Natural killer cell treated with Interleukin-12 subunit alpha and Interleukin-12 subunit beta and Interleukin-15 and Interleukin-18, amount 100 ng/mL, for 72 hours (primary cell): ENCODE results near the gene PRR14L. TPM values are rescaled to one million over a fixed set of nuclear protein-coding genes. Genes with fewer than 3 reads are reported as not detected.
"Not testable (repeated sequence)": the region's sequence is repeated elsewhere in the genome, so short reads cannot be mapped to it uniquely, and the experiment has no call there.

Experiments
- ATAC-seq, 2 donors: fragments of 150-1000 bp; cut with Tn5 transposase in 1 of 2; sonication (Bioruptor Pico), chemical (Tn5 transposase) in 1 of 2; 2 replicates each; pipeline ENCODE4 v1.10.0; 2021
- DNase-seq: peaks from one replicate; pipeline ENCODE4 v3.0.0; 2022; ENCODE audit warnings: low spot score
- H3K27ac Mint-ChIP-seq, 2 donors: 1 replicate in 1 of 2; 2 replicates in 1 of 2; pipeline ENCODE4 v1.8.0; 2022; ENCODE audit warnings: mixed read lengths in 2 of 2, mild to moderate bottlenecking in 1 of 2, moderate library complexity in 1 of 2
- H3K27me3 Mint-ChIP-seq, 2 donors: 1 replicate in 1 of 2; 2 replicates in 1 of 2; pipeline ENCODE4 v1.8.0; 2022; ENCODE audit warnings: mixed read lengths in 2 of 2
- H3K36me3 Mint-ChIP-seq: one replicate; pipeline ENCODE4 v1.8.0; 2022; ENCODE audit warnings: mixed read lengths
- H3K4me1 Mint-ChIP-seq, 2 donors: 1 replicate in 1 of 2; 2 replicates in 1 of 2; pipeline ENCODE4 v1.8.0; 2022; ENCODE audit warnings: low read depth in 2 of 2, mixed read lengths in 2 of 2, mild to moderate bottlenecking in 1 of 2
- H3K4me3 Mint-ChIP-seq: one replicate; pipeline ENCODE4 v1.8.0; 2022; ENCODE audit warnings: mixed read lengths
- H3K9me3 Mint-ChIP-seq: 2 replicates; pipeline ENCODE4 v1.8.0; 2022; ENCODE audit warnings: mixed read lengths
- total RNA-seq, 2 donors: library from RNA; stranded (reverse); gene quantifications; one replicate each; pipeline ENCODE4 v1.2.3, GENCODE V29; 2022

PRR14L gene
- total RNA-seq, 2 donors from 2014 or later, result 80.4 to 99.0 TPM

GRCh38 chr22:31752096-31752847, 2.3 kb upstream of the PRR14L start:
- DNase-seq (no peak), ATAC-seq (no peak)
- H3K27ac Mint-ChIP-seq, result peak overlapping the region; percentile 96
- peak overlapping the region; percentile 86 for H3K4me3 Mint-ChIP-seq
- no peaks in the 10 kb centered on the region for H3K9me3 Mint-ChIP-seq
- no peaks in the 10 kb centered on the region for H3K27me3 Mint-ChIP-seq
- peaks cover 47 to 53% of the 10 kb centered on the region in 2 donors for H3K4me1 Mint-ChIP-seq
- H3K36me3 Mint-ChIP-seq, result peaks cover 7% of the 10 kb centered on the region

- H3K9me3 Mint-ChIP-seq, result no peaks in the 10 kb centered on the region
- peak overlapping the region; percentile 81 to 93 for H3K27ac Mint-ChIP-seq
- peaks cover 7% of the 10 kb centered on the region for H3K36me3 Mint-ChIP-seq
- H3K4me1 Mint-ChIP-seq, result peaks cover 47 to 53% of the 10 kb centered on the region in 2 donors
- ATAC-seq (no peak), DNase-seq (no peak)
- H3K27me3 Mint-ChIP-seq, result no peaks in the 10 kb centered on the region
- peak overlapping the region; percentile 97 for H3K4me3 Mint-ChIP-seq
Measured at GRCh38 chr22:31750365-31751284, 693 bp upstream of the PRR14L start.

DNA sequence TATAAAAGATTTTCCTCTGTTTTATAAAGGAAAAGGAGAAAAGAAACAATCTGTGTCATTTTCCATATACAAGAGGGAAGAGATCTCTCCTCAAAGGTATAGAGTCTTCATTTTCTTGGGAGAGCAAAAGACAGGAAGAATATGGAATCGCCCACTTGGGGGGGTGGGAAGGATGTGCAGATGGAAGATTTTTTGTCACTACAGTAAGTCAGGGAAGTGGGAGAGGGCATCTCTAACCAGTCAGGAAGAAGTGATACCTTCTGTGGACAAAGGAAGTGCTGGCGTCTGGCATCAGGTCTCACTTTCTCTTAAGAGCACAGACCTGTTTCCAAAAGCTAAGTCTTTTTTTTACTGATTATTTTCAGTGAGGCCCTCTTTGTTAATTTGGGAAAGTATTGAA, 1.4 kb downstream of the PRR14L start:
- peak overlapping the region; percentile 81 to 93 for H3K27ac Mint-ChIP-seq
- no peak for ATAC-seq
- H3K9me3 Mint-ChIP-seq, result no peaks in the 10 kb centered on the region
- DNase-seq, result no peak
- H3K4me1 Mint-ChIP-seq, result peaks cover 37 to 40% of the 10 kb centered on the region in 2 donors
- H3K27me3 Mint-ChIP-seq, result no peaks in the 10 kb centered on the region
- peaks cover 7% of the 10 kb centered on the region for H3K36me3 Mint-ChIP-seq
- peak overlapping the region; percentile 97 for H3K4me3 Mint-ChIP-seq

DNA sequence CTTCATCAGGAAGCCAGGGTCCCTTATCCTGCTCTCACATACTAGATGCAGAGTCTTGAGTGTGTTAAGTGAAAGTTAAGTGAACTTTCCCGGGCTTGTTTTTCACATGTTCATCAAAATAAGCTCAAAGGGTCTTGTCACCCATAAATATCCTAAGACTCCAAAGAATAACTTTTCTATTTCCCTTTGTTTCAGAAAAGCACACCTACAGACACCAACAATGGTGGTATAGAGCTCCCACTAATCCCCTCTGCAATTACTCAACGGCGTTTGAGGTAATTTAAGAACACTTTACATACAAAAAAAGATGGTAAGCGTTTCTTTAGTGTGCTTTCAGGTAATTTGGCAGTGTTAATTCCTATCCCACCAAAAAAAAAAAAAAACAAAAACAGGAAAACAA, 2.5 kb downstream of the PRR14L start:
- H3K9me3 Mint-ChIP-seq, result no peaks in the 10 kb centered on the region
- H3K27ac Mint-ChIP-seq, result peak overlapping the region; percentile 81 to 93
- peaks cover 7% of the 10 kb centered on the region for H3K36me3 Mint-ChIP-seq
- H3K4me3 Mint-ChIP-seq, result peak overlapping the region; percentile 97
- ATAC-seq (no peak), DNase-seq (no peak)
- no peaks in the 10 kb centered on the region for H3K27me3 Mint-ChIP-seq
- H3K4me1 Mint-ChIP-seq, result peaks cover 32 to 38% of the 10 kb centered on the region in 2 donors

DNA sequence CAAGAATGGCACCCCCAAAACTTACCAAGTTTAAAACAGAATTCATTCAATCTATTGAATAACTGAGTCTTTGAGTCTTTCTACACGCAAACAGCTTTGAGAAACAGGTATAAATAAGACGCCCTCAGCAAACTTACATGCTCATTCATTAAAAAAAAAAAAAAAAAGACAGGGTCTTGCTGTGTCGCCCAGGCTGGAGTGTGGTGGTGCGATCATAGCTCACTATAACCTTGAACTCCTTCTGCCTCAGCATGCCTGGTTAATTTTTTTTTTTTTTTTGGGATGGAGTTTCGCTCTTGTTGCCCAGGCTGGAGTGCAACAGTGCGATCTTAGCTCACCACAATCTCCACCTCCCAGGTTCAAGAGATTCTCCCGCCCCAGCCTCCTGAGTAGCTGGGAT, 6.1 kb downstream of the PRR14L start:
- Mint-ChIP-seq H3K9me3 (no peaks in the 10 kb centered on the region), H3K4me1 (peaks cover 20 to 36% of the 10 kb centered on the region in 2 donors), H3K36me3 (peaks cover 2% of the 10 kb centered on the region), H3K27ac (no peak overlapping the region), H3K27me3 (no peaks in the 10 kb centered on the region), H3K4me3 (no peak overlapping the region)
- ATAC-seq (no peak), DNase-seq (no peak)

GRCh38 chr22:31742682-31743081, 7.2 kb downstream of the PRR14L start:
- DNase-seq (no peak), ATAC-seq (no peak)
- Mint-ChIP-seq H3K27ac (peak overlapping the region; percentile 18 to 19), H3K4me3 (no peak overlapping the region), H3K9me3 (no peaks in the 10 kb centered on the region), H3K36me3 (peaks cover 6% of the 10 kb centered on the region), H3K27me3 (no peaks in the 10 kb centered on the region), H3K4me1 (peaks cover 16 to 35% of the 10 kb centered on the region in 2 donors)

- H3K4me3 Mint-ChIP-seq, result no peak overlapping the region
- no peaks in the 10 kb centered on the region for H3K9me3 Mint-ChIP-seq
- ATAC-seq, result no peak
- H3K27ac Mint-ChIP-seq, result peak overlapping the region; percentile 18 to 19
- H3K36me3 Mint-ChIP-seq, result peaks cover 6% of the 10 kb centered on the region
- peaks cover 13 to 32% of the 10 kb centered on the region in 2 donors for H3K4me1 Mint-ChIP-seq
- no peak for DNase-seq
- no peaks in the 10 kb centered on the region for H3K27me3 Mint-ChIP-seq
Measured at GRCh38 chr22:31742115-31742514, 7.8 kb downstream of the PRR14L start.

DNA sequence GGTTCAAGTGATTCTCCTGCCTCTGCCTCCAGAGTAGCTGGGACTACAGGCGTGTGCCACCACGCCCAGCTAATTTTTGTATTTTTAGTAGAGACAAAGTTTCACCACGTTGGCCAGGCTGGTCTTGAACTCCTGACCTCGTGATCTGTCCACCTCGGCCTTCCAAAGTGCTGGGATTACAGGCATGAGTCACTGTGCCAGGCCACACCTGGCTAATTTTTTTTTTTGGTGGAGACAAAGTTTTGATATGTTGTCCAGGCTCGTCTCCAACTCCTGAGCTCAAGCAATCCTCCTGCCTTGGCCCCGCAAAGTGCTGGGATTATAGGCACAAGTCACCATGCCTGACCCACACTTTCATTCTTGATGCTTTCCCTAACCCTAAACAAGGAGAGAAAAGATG, 9.6 kb downstream of the PRR14L start:
- peaks cover 13 to 32% of the 10 kb centered on the region in 2 donors for H3K4me1 Mint-ChIP-seq
- not testable (repeated sequence) for H3K4me3 Mint-ChIP-seq, ATAC-seq, H3K27me3 Mint-ChIP-seq, H3K9me3 Mint-ChIP-seq, DNase-seq, H3K36me3 Mint-ChIP-seq
- H3K27ac Mint-ChIP-seq, result peak overlapping the region in 1 of 2 donors; percentile 51

DNA sequence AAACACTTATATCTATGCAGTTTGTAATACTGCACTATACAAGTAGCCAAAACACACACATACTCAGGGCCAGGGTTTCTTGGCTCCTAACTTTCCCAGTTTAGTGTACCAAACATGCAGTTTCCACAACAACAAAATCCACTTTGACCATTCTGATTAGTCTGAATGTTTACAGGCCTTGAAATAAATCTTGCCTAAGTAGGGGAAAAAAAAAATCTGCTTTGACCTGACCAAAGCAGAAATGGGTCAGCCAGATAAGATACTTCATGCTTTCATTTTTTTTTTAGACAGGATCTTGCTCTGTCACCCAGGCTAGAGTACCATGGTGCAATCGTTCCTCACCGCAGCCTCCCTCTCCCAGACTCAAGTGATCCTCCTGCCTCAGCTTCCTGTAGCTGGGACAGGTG, 10.1 kb downstream of the PRR14L start:
- peaks cover 6% of the 10 kb centered on the region for H3K36me3 Mint-ChIP-seq
- H3K27ac Mint-ChIP-seq, result peak overlapping the region; percentile 0 to 41
- no peak for ATAC-seq

DNA sequence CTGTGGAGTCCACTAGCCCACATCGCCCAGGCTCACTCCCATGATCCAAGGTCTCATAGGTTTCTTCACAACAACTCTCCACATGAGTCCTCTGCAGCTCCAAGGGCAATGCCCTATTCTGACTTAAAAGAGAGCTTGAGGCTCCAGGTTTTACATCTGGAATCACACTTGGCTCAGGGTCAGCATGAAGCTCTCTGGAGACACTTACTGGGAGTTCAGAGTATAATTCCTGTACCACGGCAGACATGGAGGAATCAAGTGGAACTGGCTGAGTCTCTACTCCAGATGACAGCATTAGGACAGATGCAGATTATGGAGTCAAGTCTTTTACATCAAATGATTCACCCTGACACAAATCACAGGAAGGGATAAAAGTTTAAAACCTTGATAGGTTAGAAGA, 11.4 kb downstream of the PRR14L start:
- peaks cover 12% of the 10 kb centered on the region for H3K36me3 Mint-ChIP-seq
- H3K27ac Mint-ChIP-seq, result peak overlapping the region in 1 of 2 donors; percentile 41
- H3K9me3 Mint-ChIP-seq, result no peaks in the 10 kb centered on the region
- H3K4me1 Mint-ChIP-seq, result peaks cover 26 to 35% of the 10 kb centered on the region in 2 donors
- H3K4me3 Mint-ChIP-seq, result no peak overlapping the region
- no peaks in the 10 kb centered on the region for H3K27me3 Mint-ChIP-seq
- ATAC-seq (no peak), DNase-seq (no peak)

More for the DNA sequence above, 10.1 kb downstream of the PRR14L start:
- Mint-ChIP-seq H3K9me3 (no peaks in the 10 kb centered on the region), H3K4me1 (peaks cover 14 to 32% of the 10 kb centered on the region in 2 donors), H3K4me3 (no peak overlapping the region), H3K27me3 (no peaks in the 10 kb centered on the region)
- DNase-seq, result no peak

DNA sequence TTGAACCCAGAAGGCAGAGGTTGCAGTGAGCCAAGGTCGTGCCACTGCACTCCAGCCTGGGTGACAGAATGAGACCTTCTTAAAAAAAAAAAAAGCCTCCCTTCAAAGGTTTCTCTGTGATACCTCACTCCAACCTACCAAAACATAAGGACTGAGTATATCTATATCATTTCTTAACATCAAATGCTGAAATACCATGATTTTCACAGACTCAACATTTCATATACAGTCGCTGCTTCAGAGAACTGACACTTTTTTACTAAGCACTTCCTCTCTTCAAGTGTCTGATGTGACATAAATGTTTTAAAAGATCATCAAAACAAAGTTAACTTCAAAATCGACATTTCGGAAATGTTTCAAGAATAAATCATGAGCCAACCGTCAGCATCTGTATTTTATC, 12.0 kb downstream of the PRR14L start:
- DNase-seq, result no peak
- peak overlapping the region in 1 of 2 donors; percentile 41 for H3K27ac Mint-ChIP-seq
- H3K4me1 Mint-ChIP-seq, result peaks cover 29 to 38% of the 10 kb centered on the region in 2 donors
- ATAC-seq, result no peak
- H3K9me3 Mint-ChIP-seq, result no peaks in the 10 kb centered on the region
- no peaks in the 10 kb centered on the region for H3K27me3 Mint-ChIP-seq
- H3K36me3 Mint-ChIP-seq, result peaks cover 14% of the 10 kb centered on the region
- H3K4me3 Mint-ChIP-seq, result no peak overlapping the region

DNA sequence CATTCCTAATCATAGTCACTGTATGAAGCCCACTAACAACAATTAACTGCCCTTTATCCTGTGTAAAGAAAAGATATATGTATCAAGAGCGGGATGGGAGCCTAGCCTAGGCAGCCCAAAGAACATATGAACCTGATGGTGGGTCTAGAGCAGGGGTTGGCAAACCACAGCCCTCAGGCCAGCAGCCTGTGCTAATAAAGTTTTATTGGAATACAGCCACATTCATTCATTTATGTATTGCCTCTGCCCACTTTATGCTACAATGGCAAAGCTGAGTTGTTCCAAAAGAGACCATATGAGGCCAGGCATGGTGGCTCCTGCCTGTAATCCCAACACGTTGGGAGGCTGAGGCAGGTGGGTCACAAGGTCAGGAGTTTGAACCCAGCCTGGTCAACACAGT, 13.5 kb downstream of the PRR14L start:
- H3K36me3 Mint-ChIP-seq, result peaks cover 14% of the 10 kb centered on the region
- H3K4me1 Mint-ChIP-seq, result peaks cover 25 to 35% of the 10 kb centered on the region in 2 donors

DNA sequence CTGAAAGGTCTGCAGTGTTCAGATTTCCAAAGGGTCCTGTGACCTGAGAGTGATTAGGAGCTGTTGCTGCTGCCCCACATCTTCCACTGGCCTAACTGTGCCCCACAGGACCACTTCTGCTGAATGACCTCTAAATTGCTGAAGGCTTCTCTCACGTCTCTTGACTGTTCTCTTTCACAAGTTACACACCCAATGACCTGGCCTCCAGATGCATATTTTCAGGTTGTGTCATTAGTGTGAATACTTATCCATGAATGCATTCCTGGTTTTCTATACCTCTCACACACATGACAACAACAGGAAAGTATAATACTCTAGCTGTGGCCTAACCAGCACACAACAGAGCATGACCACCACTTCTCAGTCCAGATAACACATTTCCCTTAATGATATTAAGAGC, 15.4 kb downstream of the PRR14L start:
- peak overlapping the region in 1 of 2 donors; percentile 12 for H3K27ac Mint-ChIP-seq

More for the DNA sequence above, 13.5 kb downstream of the PRR14L start:
- H3K9me3 Mint-ChIP-seq, result no peaks in the 10 kb centered on the region
- ATAC-seq (no peak), DNase-seq (no peak)
- H3K4me3 Mint-ChIP-seq, result no peak overlapping the region
- no peaks in the 10 kb centered on the region for H3K27me3 Mint-ChIP-seq
- H3K27ac Mint-ChIP-seq, result no peak overlapping the region

More for the DNA sequence above, 15.4 kb downstream of the PRR14L start:
- Mint-ChIP-seq H3K9me3 (no peaks in the 10 kb centered on the region), H3K27me3 (no peaks in the 10 kb centered on the region), H3K4me3 (no peak overlapping the region), H3K4me1 (peaks cover 25 to 30% of the 10 kb centered on the region in 2 donors), H3K36me3 (peaks cover 14% of the 10 kb centered on the region)
- ATAC-seq, result no peak
- no peak for DNase-seq
